Smooth muscle cell (in vitro differentiated cells): ENCODE measurements around the gene CYP3A7. TPM values are rescaled to one million over a fixed set of nuclear protein-coding genes. Genes with fewer than 3 reads are reported as not detected.
"Not testable (repeated sequence)": the region's sequence is repeated elsewhere in the genome, so short reads cannot be mapped to it uniquely, and the experiment has no call there.

Source experiments
- DNase-seq: peaks from one replicate; lab custom pipeline; 2025; ENCODE audit not compliant: unreplicated experiment; lab: John Stamatoyannopoulos, UW
- H2AFZ ChIP-seq: fragments of 200-600 bp; sonication (generic); 2 replicates; pipeline ENCODE4 v1.6.0; 2016; ENCODE audit warnings: antibody characterized with exemption, low read depth, mild to moderate bottlenecking
- H3F3A ChIP-seq: fragments of 200-600 bp; sonication (generic); 2 replicates; pipeline ENCODE4 v1.6.0; 2017; ENCODE audit warnings: antibody characterized with exemption, low read depth
- H3K27ac ChIP-seq: fragments of 200-600 bp; sonication (generic); 2 replicates; pipeline ENCODE4 v1.5.1; 2016; ENCODE audit warnings: low read depth, mild to moderate bottlenecking
- H3K27me3 ChIP-seq: fragments of 200-600 bp; sonication (generic); 2 replicates; pipeline ENCODE4 v1.6.1; 2016; ENCODE audit warnings: low read depth, mild to moderate bottlenecking
- H3K36me3 ChIP-seq: fragments of 200-600 bp; sonication (generic); 2 replicates; pipeline ENCODE4 v1.5.1; 2016; ENCODE audit warnings: low read depth
- H3K4me1 ChIP-seq: fragments of 200-600 bp; sonication (generic); 2 replicates; pipeline ENCODE4 v1.5.1; 2016; ENCODE audit warnings: low read depth
- H3K4me2 ChIP-seq: fragments of 200-600 bp; sonication (generic); 2 replicates; pipeline ENCODE4 v1.6.0; 2016; ENCODE audit warnings: mild to moderate bottlenecking
- H3K4me3 ChIP-seq: fragments of 200-600 bp; sonication (generic); 2 replicates; pipeline ENCODE4 v1.5.1; 2016; ENCODE audit warnings: mild to moderate bottlenecking
- H3K79me2 ChIP-seq: fragments of 200-600 bp; sonication (generic); 2 replicates; pipeline ENCODE4 v1.6.0; 2016; ENCODE audit warnings: low read depth, mild to moderate bottlenecking
- H3K9ac ChIP-seq: fragments of 200-600 bp; sonication (generic); 2 replicates; pipeline ENCODE4 v1.6.0; 2016; ENCODE audit warnings: low read depth
- H3K9me3 ChIP-seq: fragments of 200-600 bp; sonication (generic); replicated peaks from 2 replicates; pipeline ENCODE4 v1.5.1; 2016; ENCODE audit warnings: low read depth
- H4K20me1 ChIP-seq: fragments of 200-600 bp; sonication (generic); 2 replicates; pipeline ENCODE4 v1.6.0; 2016; ENCODE audit warnings: low read depth
- CTCF ChIP-seq: fragments of 200-600 bp; sonication (generic); IDR thresholded peaks from 2 replicates; pipeline ENCODE4 v1.5.1; 2017; ENCODE audit warnings: borderline replicate concordance, mild to moderate bottlenecking, antibody characterized with exemption; ENCODE audit not compliant: insufficient read depth, poor library complexity, severe bottlenecking
- WGBS: methylation state at CpG from one replicate; pipeline ENCODE4 v1.1.7; 2016; ENCODE audit warnings: low lambda C conversion rate; 5-methylcytosine and 5-hydroxymethylcytosine counted together
- polyA plus RNA-seq: library from polyadenylated mRNA; unstranded; fragments of >200 nt; fragmentation: Nextera tagmentation; extraction: Ambion mirVana; gene quantifications from 2 replicates; pipeline ENCODE4 v1.2.1, GENCODE V29; 2016
- total RNA-seq: library from RNA; depleted of rRNA; stranded (reverse); fragments of >200 nt; gene quantifications from 2 replicates; pipeline ENCODE4 v1.2.3, GENCODE V29; 2014

CYP3A7 gene
- total and polyA plus RNA-seq, 2 experiments from 2014 or later: 0.18 to 0.99 TPM

- Histone ChIP-seq H3K27me3 (no peaks in the 10 kb centered on the region), H3K4me2 (no peak overlapping the region), H3K27ac (no peak overlapping the region), H3K36me3 (no peaks in the 10 kb centered on the region), H3K9me3 (peaks cover 4% of the 10 kb centered on the region), H3K4me3 (no peak overlapping the region), H2AFZ (no peak overlapping the region), H3K4me1 (no peaks in the 10 kb centered on the region), H3K79me2 (no peaks in the 10 kb centered on the region), H4K20me1 (no peaks in the 10 kb centered on the region), H3K9ac (no peak overlapping the region), H3F3A (no peaks in the 10 kb centered on the region)
- DNase-seq: no peak
- WGBS: 74% methylated on average over 2 of the region's 2 CpGs
- no peak for TF ChIP-seq CTCF
Observed at GRCh38 chr7:99709838-99710578, 25.0 kb downstream of the CYP3A7 start.

GRCh38 chr7:99709260-99709659 lies 25.7 kb downstream of the CYP3A7 start:
- no peaks in the 10 kb centered on the region for H3K4me1 ChIP-seq
- H3K79me2 ChIP-seq: no peaks in the 10 kb centered on the region
- peaks cover 4% of the 10 kb centered on the region for H3K9me3 ChIP-seq
- H3F3A ChIP-seq: no peaks in the 10 kb centered on the region
- H4K20me1 ChIP-seq: no peaks in the 10 kb centered on the region
- H3K4me2 ChIP-seq: no peak overlapping the region
- H3K4me3 ChIP-seq: no peak overlapping the region
- no peak overlapping the region for H2AFZ ChIP-seq
- no peaks in the 10 kb centered on the region for H3K27me3 ChIP-seq
- TF ChIP-seq CTCF: no peak
- no peak for DNase-seq
- H3K36me3 ChIP-seq: no peaks in the 10 kb centered on the region
- no peak overlapping the region for H3K27ac ChIP-seq
- no peak overlapping the region for H3K9ac ChIP-seq
- 93% methylated on average over 2 of the region's 2 CpGs for WGBS

GRCh38 chr7:99707096-99707495 lies 27.9 kb downstream of the CYP3A7 start:
- H4K20me1 ChIP-seq: no peaks in the 10 kb centered on the region
- H3K27ac ChIP-seq: no peak overlapping the region
- H3K4me1 ChIP-seq: no peaks in the 10 kb centered on the region
- no peak overlapping the region for H3K4me2 ChIP-seq
- no peaks in the 10 kb centered on the region for H3K27me3 ChIP-seq
- H3F3A ChIP-seq: no peaks in the 10 kb centered on the region
- H3K79me2 ChIP-seq: no peaks in the 10 kb centered on the region
- H3K36me3 ChIP-seq: no peaks in the 10 kb centered on the region
- no peak overlapping the region for H2AFZ ChIP-seq
- no peak for DNase-seq
- 83% methylated on average over 1 of the region's 1 CpG for WGBS
- H3K4me3 ChIP-seq: no peak overlapping the region
- TF ChIP-seq CTCF: no peak
- no peak overlapping the region for H3K9ac ChIP-seq
- H3K9me3 ChIP-seq: peaks cover 4% of the 10 kb centered on the region

GRCh38 chr7:99699946-99700345 lies 35.0 kb downstream of the CYP3A7 start:
- Histone ChIP-seq H4K20me1 (no peaks in the 10 kb centered on the region), H3K27ac (no peak overlapping the region), H3K4me3 (no peak overlapping the region), H3K27me3 (no peaks in the 10 kb centered on the region), H3K4me2 (no peak overlapping the region), H3K4me1 (no peaks in the 10 kb centered on the region), H3F3A (no peaks in the 10 kb centered on the region), H3K79me2 (no peaks in the 10 kb centered on the region), H2AFZ (no peak overlapping the region), H3K36me3 (no peaks in the 10 kb centered on the region), H3K9me3 (no peaks in the 10 kb centered on the region), H3K9ac (no peak overlapping the region)
- 75% methylated on average over 5 of the region's 5 CpGs for WGBS
- no peak for DNase-seq
- TF ChIP-seq CTCF: no peak

GRCh38 chr7:99698867-99699730 lies 35.9 kb downstream of the CYP3A7 start:
- DNase-seq, H3K9ac ChIP-seq: not testable (repeated sequence)

More at GRCh38 chr7:99698867-99699730, 35.9 kb downstream of the CYP3A7 start:
- not testable (repeated sequence) for H3K4me1 ChIP-seq, H3K4me2 ChIP-seq, H2AFZ ChIP-seq, H3F3A ChIP-seq, H4K20me1 ChIP-seq, H3K9me3 ChIP-seq, H3K4me3 ChIP-seq, H3K27me3 ChIP-seq, H3K79me2 ChIP-seq, H3K27ac ChIP-seq, H3K36me3 ChIP-seq
- 25% methylated on average over 6 of the region's 6 CpGs for WGBS
